GM21360 (cell line): ENCODE results near the gene RNF212B.

Experiments
- ATAC-seq: cut with Tn5 transposase; IDR thresholded peaks from one replicate; pipeline ENCODE4 v1.9.1; 2021; ENCODE audit warnings: mild to moderate bottlenecking, moderate library complexity; ENCODE audit not compliant: unreplicated experiment

RNF212B gene

DNA sequence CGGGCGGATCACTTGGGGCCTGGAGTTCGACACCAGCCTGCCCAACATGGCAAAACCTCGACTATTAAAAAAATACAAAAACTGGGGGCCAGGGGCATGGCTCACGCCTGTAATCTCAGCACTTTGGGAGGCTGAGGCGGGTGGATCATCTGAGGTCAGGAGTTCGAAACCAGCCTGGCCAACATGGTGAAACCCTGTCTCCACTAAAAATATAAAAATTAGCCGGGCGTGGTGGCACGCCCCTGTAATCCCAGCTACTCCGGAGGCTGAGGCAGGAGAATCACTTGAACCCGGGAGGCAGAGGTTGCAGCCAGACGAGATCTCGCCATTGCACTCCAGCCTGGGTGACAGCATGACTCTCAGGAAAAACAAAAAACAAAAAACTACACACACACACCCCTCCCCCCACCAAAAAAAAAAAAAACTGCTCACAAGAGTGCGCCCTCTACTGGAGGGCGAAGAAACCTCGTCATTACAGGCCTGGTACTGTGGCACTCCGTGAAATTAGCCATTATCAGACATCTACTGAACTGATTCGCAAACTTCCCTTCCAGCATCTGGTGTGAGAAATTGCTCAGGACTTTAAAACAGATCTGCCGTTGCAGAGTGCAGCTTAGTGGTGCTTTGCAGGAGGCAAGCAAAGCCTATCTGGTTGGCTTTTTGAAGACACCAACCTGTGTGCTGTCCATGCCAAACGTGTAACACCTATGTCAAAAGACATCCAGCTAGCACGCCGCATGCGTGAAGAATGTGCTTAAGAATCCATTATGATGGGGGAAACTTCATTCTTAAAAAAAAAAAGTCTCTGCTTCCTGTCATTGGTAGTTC, 57.2 kb downstream of the RNF212B start:
- ATAC-seq = no peak

DNA sequence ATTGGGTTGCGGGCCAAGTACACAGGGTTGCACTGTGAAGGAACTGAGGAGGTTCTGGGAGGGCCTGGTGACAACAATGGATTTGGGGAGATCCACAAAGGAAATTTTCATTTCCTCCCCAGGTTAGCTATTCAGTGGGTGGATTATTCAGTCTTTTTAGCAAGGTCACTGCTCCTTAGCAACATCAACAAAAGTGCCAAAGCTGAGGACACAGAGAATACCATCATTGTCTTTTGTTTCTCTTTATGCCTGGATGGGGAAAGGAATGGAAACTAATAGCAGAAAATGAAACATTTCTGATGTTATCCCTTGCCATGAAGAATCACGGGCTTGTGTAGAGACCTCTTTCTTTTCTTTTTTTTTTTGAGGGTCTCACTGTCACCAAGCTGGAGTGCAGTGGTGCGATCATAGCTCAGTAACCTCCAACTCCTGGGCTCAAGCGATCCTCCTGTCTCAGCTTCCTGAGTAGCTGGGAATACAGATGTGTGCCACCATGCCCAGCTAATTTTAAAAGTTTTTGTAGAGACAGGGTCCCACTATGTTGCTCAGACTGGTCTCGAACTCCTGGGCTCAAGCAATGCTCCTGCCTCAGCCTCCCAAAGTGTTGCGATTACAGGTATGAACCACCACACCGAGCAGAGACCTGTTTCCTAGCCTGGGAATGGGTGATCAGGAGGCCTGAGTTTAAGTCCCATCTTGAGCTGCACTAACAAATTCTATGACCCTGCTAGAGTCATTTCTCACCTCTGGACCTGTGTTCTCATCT, 58.5 kb downstream of the RNF212B start:
- ATAC-seq = no peak

DNA sequence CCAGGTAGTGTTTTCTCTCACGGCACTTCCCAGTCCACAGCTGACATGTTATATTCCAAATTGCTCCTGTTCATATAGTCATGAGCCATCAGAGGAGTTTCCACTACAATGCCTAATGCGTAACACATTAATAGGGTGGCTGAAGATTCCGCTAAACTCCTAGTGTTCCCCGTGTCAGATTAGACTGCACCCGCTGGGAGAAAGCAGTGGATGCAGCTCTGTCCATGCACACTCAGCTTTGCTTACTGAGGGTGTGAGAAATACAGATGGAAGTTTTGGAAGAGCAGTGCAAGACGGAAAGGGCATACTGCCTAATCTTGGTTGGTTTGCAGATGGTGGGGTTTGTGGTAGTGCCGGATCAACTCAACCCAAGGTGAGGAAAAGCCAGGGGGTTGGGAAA, 59.4 kb downstream of the RNF212B start:
- no peak for ATAC-seq

DNA sequence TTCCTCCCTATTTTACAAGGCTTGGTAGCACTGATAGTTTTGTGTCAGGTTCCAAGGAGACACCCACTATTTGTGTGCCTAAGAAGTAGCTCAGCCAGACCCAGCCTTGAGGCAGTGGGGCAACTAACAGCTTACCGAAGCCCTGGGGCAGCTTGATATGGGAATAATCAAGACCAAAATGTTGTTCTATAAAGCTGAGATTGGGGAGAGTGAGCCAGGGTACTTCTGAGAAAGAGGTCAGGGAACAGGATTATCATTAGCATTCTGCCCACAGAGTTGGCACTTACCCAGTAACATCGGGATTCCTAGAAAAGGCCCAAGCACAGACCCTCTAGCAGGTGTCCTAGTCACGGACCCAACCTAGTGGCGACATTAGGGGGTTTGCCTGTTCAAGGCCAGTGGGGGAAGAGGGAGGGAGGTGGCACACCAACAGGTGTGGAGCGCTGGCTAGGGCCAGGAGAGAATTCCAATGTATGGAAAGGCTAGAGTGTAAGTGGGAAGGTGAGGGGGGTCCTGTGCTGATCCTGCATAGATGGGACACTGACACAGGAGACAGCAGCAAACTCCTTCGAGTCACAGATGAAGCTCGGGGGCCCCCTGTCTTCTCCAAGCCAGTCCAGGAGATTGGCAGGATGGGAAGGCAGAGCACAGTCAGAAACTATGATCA, 60.0 kb downstream of the RNF212B start:
- ATAC-seq = no peak

DNA sequence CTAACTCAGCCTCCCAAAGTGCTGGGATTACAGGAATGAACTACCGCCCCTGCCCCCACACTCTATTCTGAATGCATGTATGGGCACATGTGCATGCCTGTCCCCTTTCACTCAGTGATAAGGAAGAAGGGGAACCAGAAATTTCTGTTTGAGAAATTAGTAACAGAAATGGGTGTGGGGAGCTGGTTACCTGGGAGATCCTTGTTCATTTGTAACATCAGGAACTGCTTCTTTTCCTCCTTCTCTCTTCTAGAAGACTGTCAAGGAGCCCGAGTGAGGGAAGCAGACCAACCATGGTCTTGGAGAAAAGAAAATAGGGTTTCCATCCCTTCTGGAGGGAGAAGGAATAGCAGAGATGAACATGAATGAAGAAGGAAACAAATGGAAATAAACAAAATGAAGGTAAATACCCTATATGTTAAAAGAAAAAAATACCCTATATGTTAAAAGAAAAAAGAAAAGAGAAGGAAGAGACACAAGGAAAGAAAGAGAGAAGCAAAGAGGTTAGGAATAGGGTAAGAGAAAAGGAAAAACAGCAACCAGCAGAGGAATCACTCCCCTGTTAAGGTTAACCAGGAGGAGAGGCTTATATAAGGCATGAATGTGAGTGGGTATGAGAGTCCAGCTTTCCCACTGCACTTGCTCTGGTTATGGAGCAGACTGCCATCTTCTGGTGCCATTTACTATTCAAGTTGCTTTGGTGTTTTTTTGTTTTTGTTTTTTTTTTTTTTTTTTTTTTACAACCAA, 61.6 kb downstream of the RNF212B start:
- no peak for ATAC-seq

DNA sequence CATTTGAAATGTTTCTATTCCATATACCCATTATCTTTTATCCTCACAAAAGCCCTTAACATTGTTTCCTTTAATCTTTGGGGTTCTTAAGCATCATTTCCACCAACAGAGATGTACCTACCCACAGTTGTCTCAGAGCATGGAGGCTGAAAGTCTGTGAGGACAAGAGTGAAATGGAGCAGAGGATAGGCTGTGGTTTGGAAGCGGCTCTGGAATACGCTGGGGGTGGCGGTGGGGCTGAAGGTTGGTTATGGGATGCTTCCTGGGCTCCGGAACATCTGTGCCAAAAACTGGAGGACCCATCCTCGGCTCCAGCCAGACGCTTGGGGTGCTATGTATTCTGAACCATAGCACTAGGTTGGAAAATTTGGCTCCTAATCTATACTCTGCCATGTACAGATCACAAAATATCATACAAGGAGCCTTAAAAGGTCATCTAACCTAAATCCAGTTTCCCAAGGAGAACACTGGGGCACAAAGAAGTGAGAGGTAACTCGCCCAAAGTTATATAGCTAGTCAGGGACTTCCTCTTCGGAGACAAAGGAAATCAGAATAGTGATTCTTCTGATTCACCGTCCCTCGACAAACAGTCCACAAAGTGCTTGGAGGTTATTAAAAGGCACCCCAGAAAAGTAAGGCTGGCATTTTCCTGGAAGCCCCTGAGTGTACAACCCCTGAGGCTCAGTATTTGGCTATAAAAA, 62.4 kb downstream of the RNF212B start:
- ATAC-seq = no peak

DNA sequence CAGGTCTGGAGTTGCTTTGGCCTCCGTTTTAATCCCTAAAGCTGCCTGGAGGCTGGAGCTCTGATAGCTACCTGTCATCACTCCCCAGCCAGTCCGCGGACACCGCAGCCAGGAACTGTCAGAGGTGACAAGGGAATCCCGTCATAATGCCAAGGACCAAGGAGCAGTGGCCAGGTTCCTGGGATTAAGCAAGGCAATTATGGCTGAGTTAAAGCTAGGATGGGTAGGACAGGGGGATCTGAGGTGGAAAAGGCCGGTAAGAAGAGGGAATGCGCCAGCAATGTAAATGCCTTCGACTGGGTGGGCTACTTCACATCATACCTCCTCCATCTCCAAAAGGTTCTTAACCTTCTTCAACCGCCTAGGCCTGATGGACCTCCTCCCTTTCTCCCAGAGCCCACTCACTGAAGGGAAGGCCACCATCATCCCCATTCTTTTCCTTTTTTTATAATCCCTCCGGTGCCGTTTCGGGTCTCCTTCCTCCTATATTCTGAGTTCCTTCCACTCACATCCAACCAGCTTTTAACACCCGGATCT, 63.0 kb downstream of the RNF212B start:
- ATAC-seq = no peak

DNA sequence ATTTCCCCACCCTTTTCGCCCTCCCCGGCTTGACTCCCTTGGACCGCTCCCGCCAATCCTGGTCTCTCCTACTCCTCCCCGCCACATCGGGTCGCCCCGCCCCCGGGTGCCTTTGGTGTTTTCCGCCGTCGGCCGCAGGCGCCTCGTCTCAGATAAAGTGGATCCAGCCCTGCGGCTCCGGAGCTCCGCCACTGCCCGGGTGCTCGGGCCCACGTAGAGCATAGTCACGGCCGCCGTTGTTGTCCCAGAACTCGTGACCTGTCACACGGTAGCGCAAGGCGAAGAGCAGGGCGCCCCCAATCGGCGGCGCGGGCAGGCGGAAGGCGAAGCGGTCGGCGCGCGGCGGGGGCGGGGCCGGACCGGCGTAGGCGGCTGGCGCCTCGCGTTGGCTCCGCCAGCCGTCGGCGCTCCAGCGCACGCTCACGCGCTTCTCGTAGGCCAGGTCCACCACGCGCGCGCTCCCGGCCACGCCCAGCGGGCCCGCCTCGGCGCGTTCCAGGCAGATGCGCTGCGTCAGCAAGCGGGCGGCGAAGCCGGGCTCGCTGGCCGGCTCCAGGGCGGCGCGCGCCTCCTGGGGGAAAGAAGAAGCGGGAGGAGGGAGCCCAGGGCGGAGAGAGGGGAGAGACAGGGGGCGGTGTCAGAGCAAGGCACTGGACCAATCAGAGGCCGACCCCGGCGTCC, 63.7 kb downstream of the RNF212B start:
- peak; percentile 65 for ATAC-seq

DNA sequence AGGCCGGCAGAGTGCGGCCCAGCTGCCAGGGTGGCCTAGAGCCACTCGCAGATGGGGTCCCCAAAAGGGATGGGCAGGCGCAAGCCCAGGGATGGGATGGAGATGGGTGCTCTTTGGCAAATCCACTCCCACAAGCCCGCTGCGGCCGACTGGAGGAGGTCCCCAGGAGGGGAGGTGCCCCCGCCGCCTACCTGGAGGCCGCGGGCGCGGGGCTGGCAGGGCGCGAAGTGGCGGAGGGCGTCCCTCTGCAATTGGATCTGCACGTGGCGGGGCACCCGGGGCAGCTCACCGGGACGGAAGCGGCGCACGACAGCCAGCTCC, 64.2 kb downstream of the RNF212B start:
- no peak for ATAC-seq

DNA sequence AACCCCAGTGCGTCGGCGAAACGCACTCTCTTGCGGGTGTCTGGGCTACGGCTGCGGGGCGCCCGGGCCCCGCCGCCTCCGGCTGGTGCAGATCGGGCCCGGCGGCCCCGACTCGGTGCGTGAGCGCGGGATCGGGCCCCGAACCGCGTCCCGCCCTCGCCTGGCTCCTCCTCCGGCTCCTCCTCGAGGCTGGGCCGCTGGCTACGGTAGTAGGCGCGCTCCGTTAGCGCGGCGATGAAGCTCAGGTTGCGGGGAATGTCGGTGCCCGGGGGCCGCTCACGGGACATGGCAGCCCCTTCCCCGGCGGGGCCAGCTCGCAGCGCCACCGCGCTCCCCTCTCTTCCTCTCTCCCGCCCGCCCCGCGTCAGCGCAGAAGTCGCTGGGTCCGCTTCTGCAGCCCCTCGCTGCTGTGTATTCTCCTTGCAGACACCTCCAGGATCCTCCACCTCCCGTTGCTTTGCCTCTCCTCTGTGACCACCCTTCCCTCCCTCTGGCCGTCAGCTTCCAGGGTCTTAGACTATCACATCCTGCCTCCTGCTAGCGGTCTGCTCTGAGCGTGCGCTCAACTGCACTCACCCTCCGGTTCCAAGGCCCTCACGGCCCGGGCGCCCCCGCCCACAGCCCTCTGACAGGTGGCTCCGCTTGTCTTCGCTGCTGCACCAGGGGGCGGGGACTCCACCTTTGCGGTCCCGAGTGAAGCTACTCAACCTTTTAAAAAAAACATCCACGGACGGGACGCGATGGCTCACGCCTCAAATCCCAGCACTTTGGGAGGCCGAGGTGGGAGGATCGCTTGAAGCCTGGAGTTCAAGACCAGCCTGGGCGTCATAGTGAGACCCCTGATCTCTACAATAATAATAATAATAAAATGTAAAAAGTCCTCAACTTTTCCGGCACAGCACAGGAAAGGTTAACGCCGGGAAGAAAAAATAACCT, 64.8 kb downstream of the RNF212B start, which contains the start of gene PPP1R3E:
Gene PPP1R3E, minus strand, starts transcription at position 570 of the 936 bp plus-strand sequence. Its CDS starts 283 bp downstream, at position 287.
- peak; percentile 31 for ATAC-seq

DNA sequence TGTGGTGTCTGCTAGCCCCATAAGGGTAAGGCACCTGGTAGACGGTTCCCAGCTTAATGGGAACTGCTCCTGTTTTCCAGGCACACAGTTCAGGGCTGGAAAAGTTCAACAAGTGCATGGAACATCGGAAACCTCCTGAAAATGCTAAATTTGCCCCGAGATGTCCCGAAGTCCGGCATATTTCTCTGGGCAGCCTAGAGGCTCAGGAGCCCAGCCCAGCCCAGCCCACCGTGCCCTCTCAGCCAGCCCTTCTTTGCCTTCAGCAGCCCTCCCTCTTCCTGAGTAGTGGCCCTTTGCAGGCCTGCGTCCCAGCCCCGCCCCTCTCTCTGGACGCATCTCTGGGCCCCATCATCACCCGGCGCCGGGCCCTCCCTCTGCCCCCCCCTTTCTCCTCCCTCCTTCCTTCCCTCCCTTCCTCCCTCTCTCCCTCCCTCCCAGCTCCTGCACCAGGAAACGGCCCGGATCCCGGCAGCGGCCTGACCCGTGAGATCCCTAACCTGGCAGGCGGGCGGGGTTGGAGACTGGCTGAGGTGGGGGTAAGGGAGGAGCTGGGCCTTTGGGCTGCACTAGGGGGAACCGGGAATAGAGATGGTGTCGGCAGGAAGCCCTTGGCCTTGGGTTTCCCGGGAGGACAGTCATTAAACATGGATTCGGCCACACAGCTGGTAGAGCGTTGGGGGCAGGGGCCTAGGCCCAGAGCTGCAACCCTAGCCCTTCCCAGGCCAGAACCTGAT, 68.8 kb downstream of the RNF212B start, which contains the start of gene BCL2L2:
Gene BCL2L2, plus strand, starts transcription at position 422 of the 734 bp plus-strand sequence. CDS start 935 bp downstream, outside the sequence.
- ATAC-seq = no peak

DNA sequence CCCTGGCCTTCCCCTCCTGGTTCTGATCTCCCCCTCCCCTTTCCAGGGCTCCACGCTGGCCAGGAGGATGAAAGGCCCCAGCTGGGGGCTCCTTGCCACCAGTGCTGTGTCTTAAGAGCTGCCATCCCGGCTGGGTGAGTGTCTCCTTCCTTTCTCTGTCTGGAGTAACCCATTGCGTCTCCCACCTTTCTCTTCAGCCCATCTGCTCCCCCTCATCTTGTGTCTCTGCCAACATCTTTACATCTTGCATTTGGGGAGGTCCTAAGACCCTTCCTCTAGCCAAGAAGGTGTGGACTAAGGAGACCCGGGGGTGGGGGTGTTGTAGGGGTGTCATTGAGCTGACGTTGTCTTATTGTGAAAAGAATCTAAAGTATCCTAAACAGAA, 69.4 kb downstream of the RNF212B start:
- no peak for ATAC-seq

DNA sequence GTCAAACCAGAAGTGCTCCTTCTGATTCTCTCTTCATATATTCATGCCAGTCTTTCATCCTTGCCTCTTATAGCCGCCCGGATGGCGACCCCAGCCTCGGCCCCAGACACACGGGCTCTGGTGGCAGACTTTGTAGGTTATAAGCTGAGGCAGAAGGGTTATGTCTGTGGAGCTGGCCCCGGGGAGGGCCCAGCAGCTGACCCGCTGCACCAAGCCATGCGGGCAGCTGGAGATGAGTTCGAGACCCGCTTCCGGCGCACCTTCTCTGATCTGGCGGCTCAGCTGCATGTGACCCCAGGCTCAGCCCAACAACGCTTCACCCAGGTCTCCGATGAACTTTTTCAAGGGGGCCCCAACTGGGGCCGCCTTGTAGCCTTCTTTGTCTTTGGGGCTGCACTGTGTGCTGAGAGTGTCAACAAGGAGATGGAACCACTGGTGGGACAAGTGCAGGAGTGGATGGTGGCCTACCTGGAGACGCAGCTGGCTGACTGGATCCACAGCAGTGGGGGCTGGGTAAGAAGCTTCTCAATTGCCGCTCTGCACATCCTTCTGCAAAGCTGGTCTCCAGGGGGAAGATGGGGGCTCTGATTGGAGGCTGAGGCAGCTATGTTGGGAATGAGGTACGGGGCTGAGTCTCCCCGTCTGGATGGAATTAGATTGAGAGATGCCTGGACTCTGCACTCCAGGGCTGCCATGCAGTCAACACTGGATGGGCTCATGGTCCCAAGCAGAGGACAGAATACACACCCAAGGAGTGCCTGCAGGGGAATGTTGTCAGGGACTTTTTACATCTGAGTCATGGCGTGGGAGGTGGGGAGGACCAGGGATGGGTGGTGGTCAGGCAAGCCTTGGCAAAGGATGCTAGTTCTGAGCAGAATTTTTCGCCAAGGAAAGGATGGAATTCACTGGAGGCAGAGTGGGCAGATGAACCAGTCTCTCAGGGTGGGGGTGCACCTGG, 70.2 kb downstream of the RNF212B start:
- ATAC-seq = no peak

DNA sequence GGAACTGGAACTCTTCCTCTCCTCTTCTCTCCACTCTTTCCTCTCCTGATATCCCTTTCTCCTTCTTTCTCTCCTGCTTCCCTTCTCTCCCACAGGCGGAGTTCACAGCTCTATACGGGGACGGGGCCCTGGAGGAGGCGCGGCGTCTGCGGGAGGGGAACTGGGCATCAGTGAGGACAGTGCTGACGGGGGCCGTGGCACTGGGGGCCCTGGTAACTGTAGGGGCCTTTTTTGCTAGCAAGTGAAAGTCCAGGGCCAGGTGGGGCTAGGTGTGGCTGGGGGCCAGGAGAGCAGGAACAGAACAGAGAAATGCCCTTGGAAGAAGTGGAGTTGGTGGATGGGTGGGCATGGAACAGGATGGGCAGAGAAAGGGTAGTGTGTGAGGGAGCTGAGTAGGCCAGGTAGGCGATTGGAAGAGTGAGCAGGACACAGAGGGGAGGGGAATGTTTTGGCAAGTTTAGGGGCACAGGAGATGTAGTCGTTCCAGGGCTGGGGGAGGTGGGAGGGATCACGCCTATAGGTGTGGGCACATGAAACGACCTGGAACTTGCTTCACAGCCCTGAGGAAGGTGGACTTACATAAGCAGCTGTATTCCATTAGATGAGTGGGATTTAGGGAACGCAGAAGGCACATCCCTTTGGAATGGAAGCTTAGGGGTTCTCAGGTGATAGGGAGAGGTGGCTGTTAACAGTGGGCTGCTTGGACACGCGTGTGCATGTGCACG, 71.1 kb downstream of the RNF212B start:
- ATAC-seq = no peak

DNA sequence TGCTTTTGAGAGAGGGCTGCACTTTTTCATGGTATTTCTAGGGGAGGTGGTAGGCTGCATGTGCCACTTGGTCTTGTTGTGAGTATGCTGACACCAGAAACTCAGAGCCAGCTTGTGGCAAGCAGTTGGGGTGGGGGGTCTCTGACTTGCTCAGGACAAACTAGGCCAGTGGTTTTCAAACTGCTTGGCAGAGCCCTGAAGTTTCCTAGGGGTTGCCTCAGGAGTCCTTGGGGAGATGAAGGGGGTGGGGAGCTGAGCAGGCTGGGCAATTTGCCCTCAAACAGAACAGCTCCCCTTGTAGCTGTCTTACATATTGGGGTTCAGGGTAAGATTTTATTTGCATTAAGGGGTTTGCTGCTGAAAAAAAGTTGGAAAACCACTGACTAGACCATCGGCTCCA, 72.8 kb downstream of the RNF212B start:
- ATAC-seq = no peak

DNA sequence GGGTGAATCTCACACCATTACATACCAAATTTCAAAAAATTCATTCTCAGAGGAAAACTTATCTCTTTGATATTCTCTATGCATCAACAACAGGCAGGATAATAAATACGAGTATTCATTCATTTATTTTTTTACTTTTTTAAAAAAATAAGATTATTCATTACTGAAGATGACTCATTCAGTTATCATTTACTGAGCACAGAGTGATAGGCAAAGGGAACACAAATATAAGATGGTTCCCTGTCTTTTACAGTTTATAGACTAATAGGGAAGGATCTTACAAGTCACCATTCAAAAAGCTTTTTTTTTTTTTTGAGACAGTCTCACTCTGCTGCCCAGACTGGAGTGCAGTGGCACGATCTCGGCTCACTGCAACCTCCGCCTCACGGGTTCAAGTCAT, 78.6 kb downstream of the RNF212B start:
- no peak for ATAC-seq
